Endothelial cell (in vitro differentiated cells): Measurements from ENCODE around the gene CLCN2. TPM values are rescaled to one million over a fixed set of nuclear protein-coding genes. Genes with fewer than 3 reads are reported as not detected.

Experiments used
- DNase-seq: peaks from one replicate; pipeline ENCODE4 v3.0.0; 2021; ENCODE audit warnings: low spot score
- H3K27ac Mint-ChIP-seq: one replicate; pipeline ENCODE4 v1.8.0; 2021; ENCODE audit warnings: mixed read lengths, inconsistent platforms; ENCODE audit not compliant: unreplicated experiment
- H3K27me3 Mint-ChIP-seq: one replicate; pipeline ENCODE4 v1.8.0; 2021; ENCODE audit warnings: mild to moderate bottlenecking, moderate library complexity, mixed read lengths, inconsistent platforms; ENCODE audit not compliant: unreplicated experiment
- H3K36me3 Mint-ChIP-seq: one replicate; pipeline ENCODE4 v1.8.0; 2021; ENCODE audit warnings: mild to moderate bottlenecking, low read depth, mixed read lengths, inconsistent platforms; ENCODE audit not compliant: unreplicated experiment
- H3K4me1 Mint-ChIP-seq: one replicate; pipeline ENCODE4 v1.8.0; 2021; ENCODE audit warnings: mild to moderate bottlenecking, mixed read lengths, inconsistent platforms; ENCODE audit not compliant: unreplicated experiment
- H3K4me3 Mint-ChIP-seq: one replicate; pipeline ENCODE4 v1.8.0; 2021; ENCODE audit warnings: mild to moderate bottlenecking, mixed read lengths, inconsistent platforms; ENCODE audit not compliant: unreplicated experiment
- H3K9me3 Mint-ChIP-seq: one replicate; pipeline ENCODE4 v1.8.0; 2021; ENCODE audit warnings: mixed read lengths, inconsistent platforms; ENCODE audit not compliant: unreplicated experiment
- CTCF ChIP-seq: fragments of 200-600 bp; sonication (generic); IDR thresholded peaks from one replicate; pipeline ENCODE4 v1.5.0; 2021; ENCODE audit warnings: antibody characterized with exemption; ENCODE audit not compliant: unreplicated experiment
- total RNA-seq: library from RNA; stranded (reverse); fragmentation: NEBNext Ultra II Directional; extraction: Animal tissue kit (Norgen Biotek cat#: 25700); gene quantifications from one replicate; pipeline ENCODE4 v1.2.1, GENCODE V29; 2021; ENCODE audit not compliant: unreplicated experiment

Gene CLCN2
- total RNA-seq, 1 donor from 2014 or later = 6.3 TPM

DNA sequence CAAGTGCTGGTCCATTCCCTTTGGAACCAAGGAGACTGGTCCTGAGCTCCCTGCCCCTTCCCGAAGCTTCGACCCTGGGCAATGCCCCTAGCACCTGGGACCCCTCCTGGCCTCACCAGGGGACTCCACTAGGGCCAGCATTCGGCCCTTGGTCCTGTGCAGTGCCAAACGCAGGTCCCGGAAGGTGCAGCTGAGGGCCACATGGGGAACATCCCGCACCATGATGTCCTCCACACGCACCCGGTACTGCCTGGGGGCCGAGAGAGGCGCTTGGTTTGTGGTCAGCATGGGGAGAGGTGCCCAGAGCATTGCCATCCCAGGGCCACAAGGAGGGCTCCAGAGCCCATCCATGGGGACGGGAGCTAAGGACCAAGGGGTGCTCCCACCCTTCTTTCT, 7.9 kb downstream of the CLCN2 start:
- Mint-ChIP-seq H3K27ac (no peak overlapping the region), H3K4me3 (no peak overlapping the region), H3K9me3 (no peaks in the 10 kb centered on the region), H3K4me1 (no peaks in the 10 kb centered on the region), H3K36me3 (peaks cover 14% of the 10 kb centered on the region), H3K27me3 (no peaks in the 10 kb centered on the region)
- no peak for TF ChIP-seq CTCF
- DNase-seq = no peak

GRCh38 chr3:184352897-184353545, 8.4 kb downstream of the CLCN2 start:
- Mint-ChIP-seq H3K36me3 (peaks cover 15% of the 10 kb centered on the region), H3K9me3 (no peaks in the 10 kb centered on the region), H3K27ac (no peak overlapping the region), H3K27me3 (no peaks in the 10 kb centered on the region), H3K4me3 (no peak overlapping the region), H3K4me1 (no peaks in the 10 kb centered on the region)
- no peak for DNase-seq
- no peak for TF ChIP-seq CTCF

GRCh38 chr3:184352149-184352785, 9.1 kb downstream of the CLCN2 start:
- DNase-seq = no peak
- Mint-ChIP-seq H3K27me3 (no peaks in the 10 kb centered on the region), H3K9me3 (no peaks in the 10 kb centered on the region), H3K27ac (no peak overlapping the region), H3K4me1 (no peaks in the 10 kb centered on the region), H3K36me3 (peaks cover 15% of the 10 kb centered on the region), H3K4me3 (no peak overlapping the region)
- TF ChIP-seq CTCF = no peak

DNA sequence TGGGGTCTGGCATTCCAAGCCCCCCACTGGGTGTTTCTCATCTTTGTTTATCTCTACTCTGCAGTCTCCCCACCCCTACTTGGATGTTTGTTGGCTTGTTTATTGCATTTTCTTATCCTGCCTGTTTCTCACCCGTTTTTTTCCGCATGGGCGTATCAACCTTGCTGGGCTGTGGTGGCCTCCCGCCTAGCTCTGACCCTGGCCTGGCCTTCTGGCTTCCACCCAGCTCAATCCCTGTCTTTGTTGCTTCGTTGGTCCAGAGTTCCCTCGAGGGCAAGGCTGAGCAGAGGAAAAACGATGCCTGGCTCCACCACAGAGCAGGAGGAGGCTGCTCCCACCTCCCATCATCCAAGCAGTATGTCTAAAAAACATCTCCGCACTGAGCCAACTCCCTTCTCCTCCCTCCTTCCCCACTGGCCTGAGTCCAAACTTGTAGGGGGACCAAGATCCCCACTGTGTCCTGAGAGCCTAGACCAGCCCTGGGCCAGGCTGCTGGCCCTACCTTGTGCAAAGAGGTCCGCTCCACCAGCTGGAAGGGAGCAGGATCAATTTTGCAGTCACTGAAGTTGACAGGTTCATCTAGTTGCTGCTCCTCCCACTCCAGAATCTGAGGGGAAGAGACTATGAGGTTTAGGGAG, 9.8 kb downstream of the CLCN2 start:
- peaks cover 19% of the 10 kb centered on the region for H3K36me3 Mint-ChIP-seq
- no peak overlapping the region for H3K27ac Mint-ChIP-seq
- H3K27me3 Mint-ChIP-seq = no peaks in the 10 kb centered on the region
- H3K9me3 Mint-ChIP-seq = no peaks in the 10 kb centered on the region
- no peak for TF ChIP-seq CTCF
- DNase-seq = no peak
- H3K4me3 Mint-ChIP-seq = no peak overlapping the region
- H3K4me1 Mint-ChIP-seq = no peaks in the 10 kb centered on the region

GRCh38 chr3:184350618-184351017, 10.8 kb downstream of the CLCN2 start:
- Mint-ChIP-seq H3K4me1 (peaks cover 2% of the 10 kb centered on the region), H3K27me3 (no peaks in the 10 kb centered on the region), H3K9me3 (no peaks in the 10 kb centered on the region), H3K27ac (no peak overlapping the region), H3K4me3 (no peak overlapping the region), H3K36me3 (peaks cover 19% of the 10 kb centered on the region)
- TF ChIP-seq CTCF = no peak
- DNase-seq = no peak
